SK-N-SH (cell line): ENCODE results near the gene NAT9. TPM values are rescaled to one million over a fixed set of nuclear protein-coding genes. Genes with fewer than 3 reads are reported as not detected.

ENCODE experiments used
- CTCF ChIA-PET: fragments of 300-600, 350-600 bp; formaldehyde crosslinking; extraction: SDS; loops from one replicate; lab custom pipeline; 2021; lab: Yijun Ruan, JAX
- POLR2A ChIA-PET: fragments of 350-600 bp; sonication (Branson Sonifier 250); formaldehyde crosslinking; extraction: SDS; loops from one replicate; lab custom pipeline; 2020; ENCODE audit warnings: antibody characterized with exemption, inconsistent platforms; lab: Yijun Ruan, JAX
- DNase-seq: peaks from one replicate; pipeline ENCODE4 v3.0.0; 2012
- H2AFZ ChIP-seq: fragments of 200-600 bp; sonication (generic); 2 replicates; pipeline ENCODE4 v1.8.1; 2016; ENCODE audit warnings: antibody characterized with exemption, mild to moderate bottlenecking, low read depth
- H3F3A ChIP-seq: fragments of 200-600 bp; sonication (generic); replicated peaks from 2 replicates; pipeline ENCODE3; 2016; ENCODE audit warnings: antibody characterized with exemption, mild to moderate bottlenecking; ENCODE audit not compliant: insufficient read depth
- H3K27ac ChIP-seq, 2 experiments: fragments of 200-500 bp in 1 of 2; fragments of 200-600 bp in 1 of 2; sonication (Bioruptor generic) in 1 of 2; sonication (generic), shearing (Covaris generic) in 1 of 2; 2 replicates each; pipeline versions ENCODE4 v1.5.1 to v1.6.1; 2014 to 2016; ENCODE audit warnings: low read depth in 2 of 2, inconsistent platforms in 1 of 2, low read length in 1 of 2, mild to moderate bottlenecking in 1 of 2, mixed read lengths in 1 of 2
- H3K27me3 ChIP-seq: fragments of 200-600 bp; sonication (generic), shearing (Covaris generic); 2 replicates; pipeline ENCODE4 v1.6.1; 2016; ENCODE audit warnings: mixed run types; ENCODE audit not compliant: insufficient read depth
- H3K36me3 ChIP-seq, 2 experiments: fragments of 200-500 bp in 1 of 2; fragments of 200-600 bp in 1 of 2; sonication (Bioruptor generic) in 1 of 2; sonication (generic) in 1 of 2; replicated peaks in 1 of 2; 2 replicates each; pipeline versions ENCODE3 to v1.5.1; 2014 to 2016; ENCODE audit warnings: low read length in 1 of 2, mild to moderate bottlenecking in 1 of 2; ENCODE audit not compliant: insufficient read depth in 2 of 2, control insufficient read depth in 1 of 2
- H3K4me1 ChIP-seq, 2 experiments: fragments of 200-500 bp in 1 of 2; fragments of 200-600 bp in 1 of 2; sonication (Bioruptor generic) in 1 of 2; sonication (generic), shearing (Covaris generic) in 1 of 2; 2 replicates each; pipeline versions ENCODE4 v1.5.1 to v1.6.1; 2014 to 2016; ENCODE audit warnings: low read depth in 1 of 2, low read length in 1 of 2, mixed run types in 1 of 2; ENCODE audit not compliant: insufficient read depth in 2 of 2, control insufficient read depth in 1 of 2
- H3K4me2 ChIP-seq: fragments of 200-600 bp; sonication (generic), shearing (Covaris generic); 2 replicates; pipeline ENCODE4 v1.6.1; 2017; ENCODE audit warnings: mixed run types
- H3K4me3 ChIP-seq, 2 experiments: fragments of 200-500 bp in 1 of 2; fragments of 200-600 bp in 1 of 2; sonication (Bioruptor generic) in 1 of 2; sonication (generic), shearing (Covaris generic) in 1 of 2; 2 replicates each; pipeline versions ENCODE4 v1.5.1 to v1.8.1; 2014 to 2016; ENCODE audit warnings: low read depth in 2 of 2, inconsistent platforms in 1 of 2, low read length in 1 of 2, mild to moderate bottlenecking in 1 of 2, mixed read lengths in 1 of 2, moderate library complexity in 1 of 2
- H3K79me2 ChIP-seq: fragments of 200-600 bp; sonication (generic); 2 replicates; pipeline ENCODE4 v1.8.1; 2017; ENCODE audit warnings: mild to moderate bottlenecking; ENCODE audit not compliant: insufficient read depth
- H3K9ac ChIP-seq: fragments of 200-600 bp; sonication (generic); 2 replicates; pipeline ENCODE4 v1.6.1; 2017; ENCODE audit warnings: mixed run types
- H3K9me2 ChIP-seq: fragments of 200-600 bp; sonication (generic); 2 replicates; pipeline ENCODE4 v1.6.1; 2017; ENCODE audit warnings: mixed run types
- H3K9me3 ChIP-seq: fragments of 200-600 bp; sonication (generic); 2 replicates; pipeline ENCODE4 v1.6.1; 2017; ENCODE audit warnings: mixed run types, mild to moderate bottlenecking, moderate library complexity
- H4K20me1 ChIP-seq: fragments of 200-600 bp; sonication (generic); 2 replicates; pipeline ENCODE4 v1.6.1; 2017; ENCODE audit warnings: mild to moderate bottlenecking, mixed run types; ENCODE audit not compliant: insufficient read depth
- CHD2 ChIP-seq: fragments of 150-350 bp; IDR thresholded peaks from 2 replicates; pipeline ENCODE4 v1.6.1; 2018; ENCODE audit warnings: low read length; ENCODE audit not compliant: partially characterized antibody
- ELF1 ChIP-seq: IDR thresholded peaks from 2 replicates; pipeline ENCODE4 v1.4.0; 2012
- EP300 ChIP-seq, 2 experiments: IDR thresholded peaks; 2 replicates each; pipeline versions ENCODE4 v1.4.0 to v1.6.1; 2012; ENCODE audit warnings: borderline replicate concordance in 1 of 2, low read depth in 1 of 2, low read length in 1 of 2
- EZH2phosphoT487 ChIP-seq: fragments of 200-600 bp; sonication (generic); IDR thresholded peaks from 2 replicates; pipeline ENCODE4 v1.6.1; 2017; ENCODE audit warnings: low read depth, mixed run types, mild to moderate bottlenecking, antibody characterized with exemption, moderate library complexity, borderline replicate concordance
- FOSL2 ChIP-seq: IDR thresholded peaks from 2 replicates; pipeline ENCODE4 v1.4.0; 2012; ENCODE audit warnings: low read depth, mild to moderate bottlenecking, moderate library complexity, borderline replicate concordance
- FOXM1 ChIP-seq: IDR thresholded peaks from 2 replicates; pipeline ENCODE4 v1.4.0; 2012; ENCODE audit warnings: low read depth, mild to moderate bottlenecking
- JUND ChIP-seq: IDR thresholded peaks from 2 replicates; pipeline ENCODE4 v1.4.0; 2012
- MEF2A ChIP-seq: IDR thresholded peaks from 2 replicates; pipeline ENCODE4 v1.4.0; 2012; ENCODE audit warnings: low read depth, borderline replicate concordance
- MXI1 ChIP-seq: IDR thresholded peaks from 2 replicates; pipeline ENCODE4 v1.6.1; 2012; ENCODE audit warnings: mild to moderate bottlenecking, low read depth, low read length, improper control_type of control experiment
- PBX3 ChIP-seq: IDR thresholded peaks from 2 replicates; pipeline ENCODE4; 2012
- POLR2AphosphoS5 ChIP-seq: IDR thresholded peaks from 2 replicates; pipeline ENCODE4 v1.6.1; 2012; ENCODE audit warnings: low read depth, low read length
- RAD21 ChIP-seq: IDR thresholded peaks from 2 replicates; pipeline ENCODE4 v1.6.1; 2012; ENCODE audit warnings: mild to moderate bottlenecking, low read length
- RXRA ChIP-seq: IDR thresholded peaks from 2 replicates; pipeline ENCODE4 v1.4.0; 2012; ENCODE audit warnings: low read depth, mild to moderate bottlenecking, borderline replicate concordance
- TCF12 ChIP-seq: IDR thresholded peaks from 2 replicates; pipeline ENCODE4 v1.4.0; 2012
- TEAD4 ChIP-seq: IDR thresholded peaks from 2 replicates; pipeline ENCODE4 v1.4.0; 2012; ENCODE audit warnings: mild to moderate bottlenecking, borderline replicate concordance; ENCODE audit not compliant: insufficient read depth
- USF1 ChIP-seq: IDR thresholded peaks from 2 replicates; pipeline ENCODE4 v1.4.0; 2012; ENCODE audit warnings: low read depth, borderline replicate concordance
- USF2 ChIP-seq: fragments of 150-350 bp; IDR thresholded peaks from 2 replicates; pipeline ENCODE4 v1.6.1; 2017; ENCODE audit warnings: antibody characterized with exemption, low read length, low read depth, borderline replicate concordance
- ZBTB33 ChIP-seq: IDR thresholded peaks from 2 replicates; pipeline ENCODE4 v1.4.0; 2012; ENCODE audit warnings: low read depth, borderline replicate concordance
- WGBS: methylation state at CpG from one replicate; pipeline ENCODE4 v1.1.6; 2017; ENCODE audit warnings: low lambda C conversion rate; 5-methylcytosine and 5-hydroxymethylcytosine counted together
- polyA plus RNA-seq, 3 experiments: library from polyadenylated mRNA; depleted of rRNA; stranded (reverse); fragments of >200 nt; gene quantifications; 2 replicates each; pipeline ENCODE4 v1.2.3, GENCODE V29; 2012
- TF ChIP-seq, protein P1 (sequence below): IDR thresholded peaks from 2 replicates; pipeline ENCODE4 v1.6.1; 2012; ENCODE audit warnings: mild to moderate bottlenecking, low read depth, low read length, moderate library complexity

Gene NAT9
- polyA plus RNA-seq, 1 of the 3 experiments (the other 2 are of a cell fraction): 117 TPM

DNA sequence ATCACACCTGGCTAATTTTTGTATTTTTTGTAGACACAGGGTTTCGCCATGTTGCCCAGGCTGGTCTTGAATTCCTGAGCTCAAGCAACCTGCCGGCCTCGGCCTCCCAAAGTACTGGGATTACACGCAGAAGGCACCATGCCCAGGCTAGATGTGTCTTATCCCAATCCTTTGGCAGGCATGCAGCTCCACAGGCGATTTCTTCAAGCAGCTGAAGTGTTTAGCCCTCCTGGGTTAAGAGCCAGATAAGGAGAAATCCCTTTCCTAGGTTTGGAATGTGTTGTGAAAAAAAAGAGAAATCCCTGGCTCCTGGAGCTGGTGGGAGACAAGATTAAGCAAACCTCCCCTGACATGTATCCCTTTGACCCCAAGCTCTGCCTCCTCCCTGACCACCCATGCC is 29.8 kb downstream of the NAT9 start:
- H3K27me3 ChIP-seq: no peaks in the 10 kb centered on the region
- no peak overlapping the region for H3K4me3 ChIP-seq
- H3K36me3 ChIP-seq: no peaks in the 10 kb centered on the region
- peaks cover 0 to 23% of the 10 kb centered on the region in 2 experiments; a peak in 1 of 4 replicates for H3K4me1 ChIP-seq
- no peak overlapping the region for H3K9ac ChIP-seq
- peaks cover 16% of the 10 kb centered on the region for H3K79me2 ChIP-seq
- no peaks in the 10 kb centered on the region for H3K9me2 ChIP-seq
- no peak for DNase-seq
- no peak for TF ChIP-seq MXI1
- TF ChIP-seq EZH2phosphoT487: no peak
- TF ChIP-seq FOSL2: no peak
- no peak for TF ChIP-seq MEF2A
- TF ChIP-seq FOXM1: no peak
- peaks cover 14% of the 10 kb centered on the region for H3F3A ChIP-seq
- H3K4me2 ChIP-seq: no peak overlapping the region
- no peak overlapping the region for H3K27ac ChIP-seq
- no peaks in the 10 kb centered on the region for H3K9me3 ChIP-seq
- H2AFZ ChIP-seq: no peak overlapping the region
- WGBS: 81% methylated on average over 5 of the region's 5 CpGs
- ChIA-PET CTCF (interaction anchor here (0.7 to 21.6 kb wide), 14 partner anchors 10 to 378 kb away, joined by 3 to 1361 read pairs (median 6); partner anchors contain the start of genes CD300H, GRIN2C, NAT9 and RAB37), POLR2A (interaction anchor here (1.2 to 3.1 kb wide), 4 partner anchors 15 to 26 kb away, joined by 4 to 20 read pairs (median 6); no protein-coding TSS in a partner anchor)
- no peaks in the 10 kb centered on the region for H4K20me1 ChIP-seq

- peaks cover 14% of the 10 kb centered on the region for H3F3A ChIP-seq
- peaks cover 13% of the 10 kb centered on the region for H3K79me2 ChIP-seq
- no peak overlapping the region for H3K4me3 ChIP-seq
- TF ChIP-seq PBX3: no peak
- TF ChIP-seq USF2: no peak
- no peak for TF ChIP-seq RXRA
- TF ChIP-seq, protein P1, sequence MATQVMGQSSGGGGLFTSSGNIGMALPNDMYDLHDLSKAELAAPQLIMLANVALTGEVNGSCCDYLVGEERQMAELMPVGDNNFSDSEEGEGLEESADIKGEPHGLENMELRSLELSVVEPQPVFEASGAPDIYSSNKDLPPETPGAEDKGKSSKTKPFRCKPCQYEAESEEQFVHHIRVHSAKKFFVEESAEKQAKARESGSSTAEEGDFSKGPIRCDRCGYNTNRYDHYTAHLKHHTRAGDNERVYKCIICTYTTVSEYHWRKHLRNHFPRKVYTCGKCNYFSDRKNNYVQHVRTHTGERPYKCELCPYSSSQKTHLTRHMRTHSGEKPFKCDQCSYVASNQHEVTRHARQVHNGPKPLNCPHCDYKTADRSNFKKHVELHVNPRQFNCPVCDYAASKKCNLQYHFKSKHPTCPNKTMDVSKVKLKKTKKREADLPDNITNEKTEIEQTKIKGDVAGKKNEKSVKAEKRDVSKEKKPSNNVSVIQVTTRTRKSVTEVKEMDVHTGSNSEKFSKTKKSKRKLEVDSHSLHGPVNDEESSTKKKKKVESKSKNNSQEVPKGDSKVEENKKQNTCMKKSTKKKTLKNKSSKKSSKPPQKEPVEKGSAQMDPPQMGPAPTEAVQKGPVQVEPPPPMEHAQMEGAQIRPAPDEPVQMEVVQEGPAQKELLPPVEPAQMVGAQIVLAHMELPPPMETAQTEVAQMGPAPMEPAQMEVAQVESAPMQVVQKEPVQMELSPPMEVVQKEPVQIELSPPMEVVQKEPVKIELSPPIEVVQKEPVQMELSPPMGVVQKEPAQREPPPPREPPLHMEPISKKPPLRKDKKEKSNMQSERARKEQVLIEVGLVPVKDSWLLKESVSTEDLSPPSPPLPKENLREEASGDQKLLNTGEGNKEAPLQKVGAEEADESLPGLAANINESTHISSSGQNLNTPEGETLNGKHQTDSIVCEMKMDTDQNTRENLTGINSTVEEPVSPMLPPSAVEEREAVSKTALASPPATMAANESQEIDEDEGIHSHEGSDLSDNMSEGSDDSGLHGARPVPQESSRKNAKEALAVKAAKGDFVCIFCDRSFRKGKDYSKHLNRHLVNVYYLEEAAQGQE: no peak
- TF ChIP-seq TCF12: no peak
- no peak for TF ChIP-seq RAD21
- no peak for TF ChIP-seq ELF1
- no peak for TF ChIP-seq MXI1
- no peak for TF ChIP-seq JUND
- TF ChIP-seq POLR2AphosphoS5: no peak
- TF ChIP-seq EP300 (IDR thresholded peaks at IDR 0.05; ENCODE audit: borderline replicate concordance in 1 of 2, low read depth in 1 of 2, low read length in 1 of 2): no peak
- no peak for TF ChIP-seq ZBTB33
- TF ChIP-seq FOXM1: no peak
- no peak for TF ChIP-seq TEAD4
- TF ChIP-seq CHD2: no peak
- TF ChIP-seq USF1: no peak
- H2AFZ ChIP-seq: no peak overlapping the region
- no peak overlapping the region for H3K27ac ChIP-seq
- no peaks in the 10 kb centered on the region for H3K9me2 ChIP-seq
- no peaks in the 10 kb centered on the region for H3K9me3 ChIP-seq
- no peak overlapping the region for H3K4me2 ChIP-seq
- no peak for DNase-seq
- no peak overlapping the region for H3K9ac ChIP-seq
- 88% methylated on average over 8 of the region's 8 CpGs for WGBS
- H3K4me1 ChIP-seq: peaks cover 0 to 17% of the 10 kb centered on the region in 2 experiments; a peak in 1 of 4 replicates
- ChIA-PET POLR2A (interaction anchor here (1.2 to 3.1 kb wide), 4 partner anchors 15 to 27 kb away, joined by 4 to 20 read pairs (median 6); no protein-coding TSS in a partner anchor), CTCF (interaction anchor here (0.6 to 21.6 kb wide), 35 partner anchors 9 to 774 kb away, joined by 3 to 1361 read pairs (median 6); partner anchors contain the start of genes CD300H, FADS6, GRIN2C and NAT9)
- no peaks in the 10 kb centered on the region for H3K27me3 ChIP-seq
- H4K20me1 ChIP-seq: no peaks in the 10 kb centered on the region
- no peaks in the 10 kb centered on the region for H3K36me3 ChIP-seq
These were observed 30.5 kb downstream of the NAT9 start for GRCh38 chr17:74745548-74746177.
